Measurements from ENCODE around the gene CES4A.

DNA sequence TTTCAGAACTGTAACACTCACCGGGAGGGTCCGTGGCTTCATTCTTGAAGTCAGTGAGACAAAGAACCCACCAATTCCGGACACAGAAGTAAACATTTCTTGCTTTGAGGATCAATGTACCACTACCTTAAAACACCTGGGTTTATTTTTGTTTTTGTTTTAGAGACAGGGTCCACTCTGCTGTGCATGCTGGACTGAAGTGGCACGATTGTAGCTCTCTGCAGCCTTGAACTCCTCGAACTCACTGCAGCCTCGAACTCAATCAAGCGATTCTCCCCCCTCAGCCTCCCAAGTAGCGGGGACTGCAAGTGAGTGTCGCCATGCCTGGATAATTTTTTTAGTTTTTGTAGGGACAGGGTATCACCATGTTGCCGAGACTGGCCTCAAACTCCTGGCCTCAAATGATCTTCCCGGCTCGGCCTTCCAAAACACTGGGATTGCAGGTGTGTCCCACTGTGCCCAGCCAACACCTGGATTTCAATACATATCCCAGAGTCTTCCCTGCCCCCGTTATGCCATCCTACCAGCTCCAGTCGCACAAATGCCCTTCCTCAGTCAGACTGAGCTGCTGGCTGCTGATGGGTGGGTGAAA lies 13.0 kb upstream of the CES4A start:
- TF ChIP-seq, protein P1, sequence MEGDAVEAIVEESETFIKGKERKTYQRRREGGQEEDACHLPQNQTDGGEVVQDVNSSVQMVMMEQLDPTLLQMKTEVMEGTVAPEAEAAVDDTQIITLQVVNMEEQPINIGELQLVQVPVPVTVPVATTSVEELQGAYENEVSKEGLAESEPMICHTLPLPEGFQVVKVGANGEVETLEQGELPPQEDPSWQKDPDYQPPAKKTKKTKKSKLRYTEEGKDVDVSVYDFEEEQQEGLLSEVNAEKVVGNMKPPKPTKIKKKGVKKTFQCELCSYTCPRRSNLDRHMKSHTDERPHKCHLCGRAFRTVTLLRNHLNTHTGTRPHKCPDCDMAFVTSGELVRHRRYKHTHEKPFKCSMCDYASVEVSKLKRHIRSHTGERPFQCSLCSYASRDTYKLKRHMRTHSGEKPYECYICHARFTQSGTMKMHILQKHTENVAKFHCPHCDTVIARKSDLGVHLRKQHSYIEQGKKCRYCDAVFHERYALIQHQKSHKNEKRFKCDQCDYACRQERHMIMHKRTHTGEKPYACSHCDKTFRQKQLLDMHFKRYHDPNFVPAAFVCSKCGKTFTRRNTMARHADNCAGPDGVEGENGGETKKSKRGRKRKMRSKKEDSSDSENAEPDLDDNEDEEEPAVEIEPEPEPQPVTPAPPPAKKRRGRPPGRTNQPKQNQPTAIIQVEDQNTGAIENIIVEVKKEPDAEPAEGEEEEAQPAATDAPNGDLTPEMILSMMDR (conservative IDR thresholded peaks at IDR 0.05 in 1 of 2, IDR thresholded peaks at IDR 0.05 in 1 of 2; ENCODE audit: low read depth in 1 of 2, low read length in 2 of 2): no peak
- TF ChIP-seq EZH2 (IDR thresholded peaks at IDR 0.05; ENCODE audit: low read length, missing control alignments): no peak

All from fibroblast of lung (primary cell).